ENCODE results near the gene ZNF557. TPM values are rescaled to one million over a fixed set of nuclear protein-coding genes. Genes with fewer than 3 reads are reported as not detected.

Gene ZNF557
- total RNA-seq, 1 donor from 2014 or later: 16.4 TPM

GRCh38 chr19:7125221-7125620 is 55.7 kb downstream of the ZNF557 start:
- DNase-seq (ENCODE audit: low spot score in 2 of 2, unreplicated experiment in 2 of 2): no peak
- no peak overlapping the region for H3K27ac Mint-ChIP-seq

GRCh38 chr19:7126132-7126531 is 56.6 kb downstream of the ZNF557 start:
- H3K9me3 Mint-ChIP-seq: peaks cover 20% of the 10 kb centered on the region
- H3K36me3 Mint-ChIP-seq: peaks cover 68% of the 10 kb centered on the region
- no peak for TF ChIP-seq CTCF (IDR thresholded peaks at IDR 0.05; ENCODE audit: unreplicated experiment)
- no peaks in the 10 kb centered on the region for H3K4me1 Mint-ChIP-seq
- H3K4me3 Mint-ChIP-seq: no peak overlapping the region
- no peaks in the 10 kb centered on the region for H3K27me3 Mint-ChIP-seq (ENCODE audit: low read depth)
- no peak overlapping the region for H3K27ac Mint-ChIP-seq
- DNase-seq (ENCODE audit: low spot score in 2 of 2, unreplicated experiment in 2 of 2): no peak

More at GRCh38 chr19:7125221-7125620, 55.7 kb downstream of the ZNF557 start:
- H3K36me3 Mint-ChIP-seq: peaks cover 66% of the 10 kb centered on the region
- TF ChIP-seq CTCF (IDR thresholded peaks at IDR 0.05; ENCODE audit: unreplicated experiment): no peak
- no peaks in the 10 kb centered on the region for H3K27me3 Mint-ChIP-seq (ENCODE audit: low read depth)
- H3K4me3 Mint-ChIP-seq: no peak overlapping the region
- peaks cover 16% of the 10 kb centered on the region for H3K9me3 Mint-ChIP-seq
- no peaks in the 10 kb centered on the region for H3K4me1 Mint-ChIP-seq

- peaks cover 15% of the 10 kb centered on the region for H3K9me3 Mint-ChIP-seq
- no peaks in the 10 kb centered on the region for H3K4me1 Mint-ChIP-seq
- no peak overlapping the region for H3K4me3 Mint-ChIP-seq
- peaks cover 57% of the 10 kb centered on the region for H3K36me3 Mint-ChIP-seq
- no peak for DNase-seq (ENCODE audit: low spot score in 2 of 2, unreplicated experiment in 2 of 2)
- H3K27me3 Mint-ChIP-seq (ENCODE audit: low read depth): no peaks in the 10 kb centered on the region
- H3K27ac Mint-ChIP-seq: no peak overlapping the region
- no peak for TF ChIP-seq CTCF (IDR thresholded peaks at IDR 0.05; ENCODE audit: unreplicated experiment)
Measured at GRCh38 chr19:7130043-7130442, 60.5 kb downstream of the ZNF557 start.

- peaks cover 8% of the 10 kb centered on the region for H3K9me3 Mint-ChIP-seq
- TF ChIP-seq CTCF (IDR thresholded peaks at IDR 0.05; ENCODE audit: unreplicated experiment): no peak
- H3K4me3 Mint-ChIP-seq: no peak overlapping the region
- peaks cover 49% of the 10 kb centered on the region for H3K36me3 Mint-ChIP-seq
- H3K27ac Mint-ChIP-seq: no peak overlapping the region
- H3K27me3 Mint-ChIP-seq (ENCODE audit: low read depth): no peaks in the 10 kb centered on the region
- no peaks in the 10 kb centered on the region for H3K4me1 Mint-ChIP-seq
- DNase-seq (ENCODE audit: low spot score in 2 of 2, unreplicated experiment in 2 of 2): no peak
Measured at GRCh38 chr19:7132054-7132453, 62.6 kb downstream of the ZNF557 start.

- no peak overlapping the region for H3K4me3 Mint-ChIP-seq
- DNase-seq (ENCODE audit: low spot score in 2 of 2, unreplicated experiment in 2 of 2): no peak
- peaks cover 5% of the 10 kb centered on the region for H3K9me3 Mint-ChIP-seq
- H3K27ac Mint-ChIP-seq: no peak overlapping the region
- TF ChIP-seq CTCF (IDR thresholded peaks at IDR 0.05; ENCODE audit: unreplicated experiment): no peak
- H3K27me3 Mint-ChIP-seq (ENCODE audit: low read depth): no peaks in the 10 kb centered on the region
- H3K4me1 Mint-ChIP-seq: no peaks in the 10 kb centered on the region
- H3K36me3 Mint-ChIP-seq: peaks cover 49% of the 10 kb centered on the region
Measured at GRCh38 chr19:7137120-7137519, 67.6 kb downstream of the ZNF557 start.

Other genes starting within 250 kb of the ZNF557 start
- not detected in 3 replicates for gene ADGRE1, start 182.1 kb upstream of the ZNF557 start, total RNA-seq
- gene MBD3L2B, start 48.3 kb upstream of the ZNF557 start, total RNA-seq: not detected in 3 replicates
- gene MBD3L5, start 39.1 kb upstream of the ZNF557 start, total RNA-seq: not detected in 3 replicates
- gene MBD3L4, start 29.5 kb upstream of the ZNF557 start, total RNA-seq: not detected in 3 replicates
- gene MBD3L2, start 20.4 kb upstream of the ZNF557 start, total RNA-seq: not detected in 3 replicates
- not detected in 3 replicates for gene MBD3L3, start 11.0 kb upstream of the ZNF557 start, total RNA-seq
- gene INSR, start 224.7 kb downstream of the ZNF557 start, total RNA-seq: 42.3 to 46.5 TPM (median 44.7 TPM) in 3 replicates